Transverse colon (tissue), 4 donors: Measurements from ENCODE around the gene MASP1. TPM values are rescaled to one million over a fixed set of nuclear protein-coding genes. Genes with fewer than 3 reads are reported as not detected.

ENCODE experiments used
- DNase-seq: peaks from one replicate; pipeline ENCODE4 v3.0.0-alpha.2; 2019
- H3K27ac ChIP-seq, 4 donors: fragments of 200-600 bp; sonication (generic); 2 replicates each; pipeline ENCODE4 v1.5.1; 2016 to 2018; ENCODE audit warnings: inconsistent platforms in 4 of 4
- H3K27me3 ChIP-seq: fragments of 200-600 bp; sonication (generic); 2 replicates; pipeline ENCODE4 v1.5.1; 2017; ENCODE audit warnings: inconsistent platforms
- H3K36me3 ChIP-seq, 4 donors: fragments of 200-600 bp; sonication (generic); 2 replicates each; pipeline ENCODE4 v1.5.1; 2017 to 2019; ENCODE audit warnings: inconsistent platforms in 4 of 4
- H3K4me1 ChIP-seq, 4 donors: fragments of 200-600 bp; sonication (generic); 2 replicates each; pipeline ENCODE4 v1.5.1; 2017 to 2020; ENCODE audit warnings: inconsistent platforms in 4 of 4
- H3K4me3 ChIP-seq, 4 donors: fragments of 200-600 bp; sonication (generic); 1 replicate in 1 of 4; 2 replicates in 3 of 4; pipeline versions ENCODE4 v1.5.1 to v1.6.1; 2017 to 2019; ENCODE audit warnings: inconsistent platforms in 4 of 4
- H3K9me3 ChIP-seq, 2 donors: fragments of 200-600 bp; sonication (generic); 2 replicates each; pipeline ENCODE4 v1.5.1; 2017 to 2019; ENCODE audit warnings: inconsistent platforms in 2 of 2
- CTCF ChIP-seq, 5 experiments: fragments of 200-600 bp in 3 of 5; fragments of 450-650 bp in 2 of 5; sonication (generic) in 3 of 5; IDR thresholded peaks; 1 replicate in 2 of 5; 2 replicates in 3 of 5; pipeline ENCODE4 v1.5.1; 2016 to 2017; ENCODE audit warnings: antibody characterized with exemption in 5 of 5, inconsistent platforms in 3 of 5, mild to moderate bottlenecking in 2 of 5, moderate library complexity in 1 of 5
- EP300 ChIP-seq: sonication (generic); formaldehyde crosslinking; IDR thresholded peaks from one replicate; pipeline ENCODE4 v1.6.1; 2017; ENCODE audit warnings: antibody characterized with exemption, low read depth
- POLR2A ChIP-seq: fragments of 450-650 bp; IDR thresholded peaks from one replicate; pipeline ENCODE4 v1.6.1; 2016; ENCODE audit warnings: antibody characterized with exemption, mild to moderate bottlenecking, moderate library complexity
- POLR2AphosphoS5 ChIP-seq, 3 donors: sonication (generic); formaldehyde crosslinking; IDR thresholded peaks; one replicate each; pipeline ENCODE4 v1.6.1; 2016; ENCODE audit warnings: antibody characterized with exemption in 3 of 3
- WGBS, 2 donors: methylation state at CpG; one replicate each; pipeline ENCODE4 v1.1.5; 2018; ENCODE audit warnings: low coverage in 1 of 2; 5-methylcytosine and 5-hydroxymethylcytosine counted together
- in situ Hi-C, 4 donors: fragments of 200-750 bp; cut with MboI; loops; one replicate each; pipeline versions ENCODE4 v1.15.0 to v1.15.1; 2017; ENCODE audit warnings: low sequenced_read_pairs in 3 of 4, low pct_ligation_motif_present in 1 of 4, low pct_unique_long_range_greater_than_20kb in 1 of 4
- intact Hi-C: fragments of 100-400 bp; cut with DNase I; formaldehyde crosslinking; loops from one replicate; pipeline ENCODE4 v1.15.1; 2023; ENCODE audit warnings: low total_unique reads
- total RNA-seq, 4 donors: library from RNA; depleted of rRNA; stranded (reverse); fragments of >200 nt; gene quantifications; one replicate each; pipeline ENCODE4 v1.1.0, GENCODE V29; 2016

Gene MASP1
- total RNA-seq, 4 donors from 2014 or later = 4.5 to 45.2 (median 13.9) TPM

- Histone ChIP-seq H3K4me1 (peaks cover 6 to 39% (median 14%) of the 10 kb centered on the region in 4 donors), H3K27me3 (no peaks in the 10 kb centered on the region), H3K36me3 (no peaks in the 10 kb centered on the region), H3K4me3 (no peak overlapping the region), H3K9me3 (no peaks in the 10 kb centered on the region), H3K27ac (peak overlapping the region; percentile 8 to 51 (median 38))
- in situ Hi-C loops = no loop called here
- TF ChIP-seq CTCF (IDR thresholded peaks at IDR 0.05) (no peak), POLR2AphosphoS5 (IDR thresholded peaks at IDR 0.05) (no peak), EP300 (no peak), POLR2A (no peak)
- intact Hi-C loops = no loop called here
- no peak for DNase-seq
Measured at GRCh38 chr3:187209491-187209890, 82.0 kb downstream of the MASP1 start.

- peak overlapping the region; percentile 46 to 72 (median 57) for H3K27ac ChIP-seq
Measured at GRCh38 chr3:187208159-187208558, 83.4 kb downstream of the MASP1 start.

GRCh38 chr3:187207624-187208023 lies 83.9 kb downstream of the MASP1 start:
- TF ChIP-seq POLR2AphosphoS5 (IDR thresholded peaks at IDR 0.05) = no peak
- TF ChIP-seq POLR2A = no peak
- TF ChIP-seq CTCF (IDR thresholded peaks at IDR 0.05) = no peak
- intact Hi-C loops = no loop called here
- Histone ChIP-seq H3K9me3 (no peaks in the 10 kb centered on the region), H3K36me3 (no peaks in the 10 kb centered on the region), H3K27me3 (no peaks in the 10 kb centered on the region), H3K4me3 (no peak overlapping the region), H3K27ac (peak overlapping the region; percentile 46 to 72 (median 57)), H3K4me1 (peaks cover 6 to 39% (median 14%) of the 10 kb centered on the region in 4 donors)
- in situ Hi-C loops = no loop called here
- DNase-seq = no peak

More at GRCh38 chr3:187208159-187208558, 83.4 kb downstream of the MASP1 start:
- intact Hi-C loops (no loop called here), in situ Hi-C loops (no loop called here)
- Histone ChIP-seq H3K36me3 (no peaks in the 10 kb centered on the region), H3K27me3 (no peaks in the 10 kb centered on the region), H3K9me3 (no peaks in the 10 kb centered on the region), H3K4me1 (peaks cover 6 to 39% (median 14%) of the 10 kb centered on the region in 4 donors), H3K4me3 (no peak overlapping the region)
- TF ChIP-seq POLR2AphosphoS5 (IDR thresholded peaks at IDR 0.05) (no peak), CTCF (IDR thresholded peaks at IDR 0.05) (no peak), POLR2A (no peak), EP300 (no peak)
- DNase-seq = no peak
- WGBS, 2 donors = 41% methylated on average over 1 of the region's 1 CpG; no CpG with 5 or more reads in 1 of the 2 donors

- Histone ChIP-seq H3K36me3 (no peaks in the 10 kb centered on the region), H3K9me3 (no peaks in the 10 kb centered on the region), H3K4me1 (peaks cover 6 to 39% (median 14%) of the 10 kb centered on the region in 4 donors), H3K27me3 (no peaks in the 10 kb centered on the region), H3K4me3 (no peak overlapping the region), H3K27ac (peak overlapping the region in 3 of 4 donors; percentile 46 to 72 (median 56))
- in situ Hi-C loops = no loop called here
- WGBS, 2 donors = 78% methylated on average over 2 of the region's 2 CpGs; no CpG with 5 or more reads in 1 of the 2 donors
- DNase-seq = no peak
- intact Hi-C loops = no loop called here
- no peak for TF ChIP-seq EP300
- TF ChIP-seq POLR2AphosphoS5 (IDR thresholded peaks at IDR 0.05) = no peak
- no peak for TF ChIP-seq CTCF (IDR thresholded peaks at IDR 0.05)
- TF ChIP-seq POLR2A = no peak
Measured at GRCh38 chr3:187207062-187207461, 84.5 kb downstream of the MASP1 start.
